Vagina (tissue), 2 donors: Measurements from ENCODE around the gene ZNF558. TPM values are rescaled to one million over a fixed set of nuclear protein-coding genes. Genes with fewer than 3 reads are reported as not detected.

Experiments
- DNase-seq, 2 donors: peaks; one replicate each; pipeline ENCODE4 v3.0.0-alpha.2; 2017; ENCODE audit errors: extremely low spot score in 2 of 2
- H3K27ac ChIP-seq: fragments of 200-600 bp; sonication (generic); one replicate; pipeline ENCODE4 v1.5.1; 2019
- H3K27me3 ChIP-seq: fragments of 200-600 bp; sonication (generic); one replicate; pipeline ENCODE4 v1.5.1; 2019
- H3K36me3 ChIP-seq, 2 donors: fragments of 200-600 bp; sonication (generic); one replicate each; pipeline ENCODE4 v1.5.1; 2017 to 2019
- H3K4me1 ChIP-seq: fragments of 200-600 bp; sonication (generic); one replicate; pipeline ENCODE4 v1.5.1; 2019
- H3K4me3 ChIP-seq, 2 donors: fragments of 200-600 bp; sonication (generic); 1 replicate in 1 of 2; 2 replicates in 1 of 2; pipeline ENCODE4 v1.5.1; 2016 to 2019
- H3K9me3 ChIP-seq: fragments of 200-600 bp; sonication (generic); one replicate; pipeline ENCODE4 v1.5.1; 2019
- CTCF ChIP-seq, 3 experiments: fragments of 450-650 bp in 2 of 3; fragments of 200-600 bp in 1 of 3; sonication (generic) in 1 of 3; IDR thresholded peaks; one replicate each; pipeline ENCODE4 v1.5.1; 2017 to 2019; ENCODE audit warnings: antibody characterized with exemption in 3 of 3, mild to moderate bottlenecking in 2 of 3, moderate library complexity in 2 of 3
- POLR2A ChIP-seq, 2 donors: fragments of 450-650 bp; IDR thresholded peaks; one replicate each; pipeline ENCODE4 v1.6.1; 2017; ENCODE audit warnings: antibody characterized with exemption in 2 of 2, mild to moderate bottlenecking in 2 of 2, moderate library complexity in 2 of 2
- POLR2AphosphoS5 ChIP-seq, 2 donors: sonication (generic); formaldehyde crosslinking; IDR thresholded peaks; one replicate each; pipeline ENCODE4 v1.9.0; 2017; ENCODE audit warnings: antibody characterized with exemption in 2 of 2, mild to moderate bottlenecking in 2 of 2, low read depth in 1 of 2; ENCODE audit not compliant: insufficient read depth in 1 of 2
- intact Hi-C: fragments of 100-400 bp; cut with DNase I; formaldehyde crosslinking; loops from one replicate; pipeline ENCODE4 v1.15.1; 2023
- total RNA-seq: library from RNA; depleted of rRNA; stranded (reverse); fragments of >200 nt; gene quantifications from one replicate; pipeline ENCODE4 v1.2.3, GENCODE V29; 2016

ZNF558 gene
- total RNA-seq, 1 donor from 2014 or later: 23.8 TPM

DNA sequence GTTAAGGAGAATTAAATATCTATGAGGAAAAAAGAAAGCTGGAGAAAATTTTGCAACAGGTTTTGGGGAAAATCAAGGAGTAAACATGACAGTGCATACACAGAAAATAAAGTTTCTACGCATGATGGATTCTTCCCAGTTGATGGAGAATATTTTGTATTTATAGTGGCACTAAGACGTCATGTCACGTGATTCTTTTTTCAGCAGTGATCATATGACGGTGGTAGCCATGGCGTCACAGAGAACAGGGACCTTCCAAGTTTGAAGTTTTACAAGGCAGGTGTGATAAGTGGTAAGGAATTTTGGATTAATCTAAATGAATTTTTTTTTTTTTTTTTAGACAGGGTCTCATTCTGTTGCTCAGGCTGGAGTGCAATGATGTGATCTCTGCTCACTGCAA is 8.6 kb upstream of the ZNF558 start:
- TF ChIP-seq POLR2AphosphoS5 (IDR thresholded peaks at IDR 0.05; ENCODE audit: insufficient read depth in 1 of 2, low read depth in 1 of 2) (no peak), POLR2A (IDR thresholded peaks at IDR 0.05) (no peak), CTCF (IDR thresholded peaks at IDR 0.05) (no peak)
- no peaks in the 10 kb centered on the region for H3K36me3 ChIP-seq
- H3K4me1 ChIP-seq: no peaks in the 10 kb centered on the region
- H3K27me3 ChIP-seq: no peaks in the 10 kb centered on the region
- no peak overlapping the region for H3K4me3 ChIP-seq
- intact Hi-C loops: no loop called here
- H3K9me3 ChIP-seq: no peaks in the 10 kb centered on the region
- DNase-seq: no peak
- H3K27ac ChIP-seq: no peak overlapping the region

DNA sequence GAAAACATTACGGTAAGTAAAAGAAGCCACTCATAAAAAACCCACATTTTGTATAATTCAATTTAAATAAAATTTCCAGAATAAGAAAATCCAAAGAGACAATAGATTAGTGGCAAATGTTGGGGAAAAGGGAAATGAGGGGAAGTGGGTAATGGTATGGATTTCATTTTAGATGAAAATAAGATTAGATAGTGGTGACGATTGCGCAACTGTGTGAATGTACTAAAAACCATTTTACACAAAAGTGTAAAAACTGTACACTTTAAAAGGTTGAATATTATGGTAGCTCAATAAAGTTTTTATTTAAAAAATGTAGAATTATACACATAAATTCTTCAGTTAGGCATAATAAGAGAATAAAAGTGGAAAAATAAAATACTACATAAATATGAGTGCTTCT is 3.8 kb upstream of the ZNF558 start:
- TF ChIP-seq POLR2A (IDR thresholded peaks at IDR 0.05) (no peak), POLR2AphosphoS5 (IDR thresholded peaks at IDR 0.05; ENCODE audit: insufficient read depth in 1 of 2, low read depth in 1 of 2) (no peak), CTCF (IDR thresholded peaks at IDR 0.05) (no peak)
- H3K27me3 ChIP-seq: no peaks in the 10 kb centered on the region
- H3K36me3 ChIP-seq: no peaks in the 10 kb centered on the region
- DNase-seq: no peak
- H3K4me3 ChIP-seq: no peak overlapping the region
- H3K9me3 ChIP-seq: no peaks in the 10 kb centered on the region
- intact Hi-C loops: no loop called here
- no peak overlapping the region for H3K27ac ChIP-seq
- peaks cover 8% of the 10 kb centered on the region for H3K4me1 ChIP-seq

DNA sequence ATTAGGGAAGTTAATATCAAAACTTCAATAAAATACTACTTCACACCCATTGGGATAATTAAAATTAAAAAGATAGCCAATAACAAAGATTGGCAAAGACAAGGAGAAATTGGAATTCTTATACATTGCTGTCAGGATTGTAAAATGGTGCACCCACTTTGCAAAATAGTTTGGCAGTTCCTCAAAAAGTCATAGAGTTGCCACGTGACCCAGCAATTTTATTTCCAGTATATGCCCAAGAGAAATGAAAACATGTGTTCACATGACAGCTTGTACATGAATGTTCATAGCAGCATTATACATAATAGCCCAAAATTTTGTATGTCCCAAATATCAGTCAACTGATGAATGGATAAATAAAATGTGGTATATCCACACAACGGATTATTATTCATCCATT is 3.3 kb upstream of the ZNF558 start:
- Histone ChIP-seq H3K27ac (no peak overlapping the region), H3K27me3 (no peaks in the 10 kb centered on the region), H3K9me3 (no peaks in the 10 kb centered on the region), H3K4me1 (peaks cover 8% of the 10 kb centered on the region), H3K4me3 (no peak overlapping the region), H3K36me3 (no peaks in the 10 kb centered on the region)
- DNase-seq: no peak
- no peak for TF ChIP-seq POLR2AphosphoS5 (IDR thresholded peaks at IDR 0.05; ENCODE audit: insufficient read depth in 1 of 2, low read depth in 1 of 2)
- no peak for TF ChIP-seq POLR2A (IDR thresholded peaks at IDR 0.05)
- TF ChIP-seq CTCF (IDR thresholded peaks at IDR 0.05): no peak
- intact Hi-C loops: no loop called here

GRCh38 chr19:8831832-8832131 is 322 bp downstream of the ZNF558 start:
- DNase-seq: no peak
- H3K36me3 ChIP-seq: peaks cover 0 to 3% of the 10 kb centered on the region in 2 donors
- peak overlapping the region; percentile 51 to 84 for H3K4me3 ChIP-seq
- no peaks in the 10 kb centered on the region for H3K9me3 ChIP-seq
- peak overlapping the region; percentile 86 for H3K27ac ChIP-seq
- intact Hi-C loops: loop anchor here (5.0 kb wide), 1 partner anchor 961 kb away; no protein-coding TSS in a partner anchor
- no peaks in the 10 kb centered on the region for H3K27me3 ChIP-seq
- no peak for TF ChIP-seq CTCF (IDR thresholded peaks at IDR 0.05)
- no peak for TF ChIP-seq POLR2AphosphoS5 (IDR thresholded peaks at IDR 0.05; ENCODE audit: insufficient read depth in 1 of 2, low read depth in 1 of 2)
- no peak for TF ChIP-seq POLR2A (IDR thresholded peaks at IDR 0.05)
- H3K4me1 ChIP-seq: peaks cover 8% of the 10 kb centered on the region

DNA sequence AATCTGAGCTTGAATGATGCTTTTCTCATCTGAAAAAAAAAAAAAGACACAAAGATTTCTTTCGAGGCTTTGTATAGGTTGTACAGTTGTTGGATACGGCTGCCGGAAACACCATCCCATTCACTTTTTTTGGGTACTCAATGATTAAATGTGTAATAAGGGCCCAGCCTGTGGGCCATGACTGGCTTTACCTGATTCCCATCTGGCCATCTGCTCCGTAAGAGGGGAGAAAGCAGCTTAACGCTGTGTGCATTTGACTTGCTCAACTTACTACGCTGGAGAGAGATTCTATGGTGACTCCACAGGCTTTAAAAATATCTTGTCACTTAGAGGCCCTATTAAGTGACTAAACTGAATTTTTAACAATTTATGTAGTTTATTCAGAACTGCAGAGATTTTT is 731 bp downstream of the ZNF558 start:
- TF ChIP-seq POLR2A (IDR thresholded peaks at IDR 0.05) (no peak), POLR2AphosphoS5 (IDR thresholded peaks at IDR 0.05; ENCODE audit: insufficient read depth in 1 of 2, low read depth in 1 of 2) (no peak), CTCF (IDR thresholded peaks at IDR 0.05) (no peak)
- H3K36me3 ChIP-seq: peaks cover 0 to 3% of the 10 kb centered on the region in 2 donors
- H3K4me1 ChIP-seq: peaks cover 8% of the 10 kb centered on the region
- no peaks in the 10 kb centered on the region for H3K9me3 ChIP-seq
- no peaks in the 10 kb centered on the region for H3K27me3 ChIP-seq
- intact Hi-C loops: loop anchor here (5.0 kb wide), 1 partner anchor 961 kb away; no protein-coding TSS in a partner anchor
- DNase-seq: no peak
- peak overlapping the region; percentile 51 to 84 for H3K4me3 ChIP-seq
- peak overlapping the region; percentile 86 for H3K27ac ChIP-seq
